Middle frontal gyrus (tissue), 1 donor: ENCODE measurements around the gene LHX6.

Source experiments
- DNase-seq: peaks from one replicate; pipeline ENCODE4 v3.0.0-alpha.2; 2015; ENCODE audit warnings: low spot score; ENCODE audit errors: extremely low spot score

Gene LHX6

DNA sequence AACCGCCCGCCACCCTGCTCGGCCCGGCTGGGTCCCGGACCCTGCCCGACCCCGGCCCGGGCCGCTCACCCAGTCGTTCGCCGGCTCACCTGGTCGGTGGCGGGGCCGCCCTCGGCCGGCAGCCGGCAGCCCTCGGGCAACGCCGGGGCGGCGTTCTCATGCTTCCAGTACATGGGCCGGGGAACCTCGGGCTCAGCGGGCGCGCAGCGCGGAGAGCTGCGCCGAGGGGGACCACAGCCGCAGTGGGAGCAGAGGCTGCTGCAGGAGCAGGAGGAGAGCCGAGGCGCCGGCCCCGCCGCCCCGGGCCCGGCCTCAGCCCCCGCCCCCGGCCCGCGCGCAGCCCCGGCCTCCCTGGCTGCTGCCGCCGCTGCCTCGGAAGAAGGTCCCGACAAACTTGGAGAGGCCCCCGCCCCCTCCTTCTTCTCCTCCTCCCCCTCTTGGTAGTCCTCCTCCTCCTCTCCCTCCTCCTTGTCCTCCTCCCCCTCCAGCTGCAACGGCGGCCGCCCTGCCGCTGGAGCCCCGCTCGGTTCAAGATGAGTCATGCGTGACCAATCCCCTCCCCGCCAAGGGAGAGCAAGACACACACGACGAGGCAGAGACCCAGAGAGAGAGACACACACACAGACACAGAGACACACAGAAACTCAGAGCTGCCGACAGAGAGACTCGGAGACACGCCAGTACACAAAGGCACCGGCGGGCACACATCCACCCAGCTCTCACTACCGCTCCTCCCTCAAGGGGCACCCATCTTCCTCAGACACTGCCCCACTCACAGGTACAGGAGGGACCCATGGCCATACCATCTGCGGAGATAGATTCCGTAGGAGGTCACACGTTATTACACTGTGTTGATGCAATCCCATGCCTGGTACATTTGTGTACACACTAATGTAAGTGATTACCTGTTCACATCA lies at the start of gene LHX6:
LHX6 (minus strand) TSS at position 390 of the 917 bp plus-strand sequence; CDS start at position 173, 217 bp downstream.
- no peak for DNase-seq

DNA sequence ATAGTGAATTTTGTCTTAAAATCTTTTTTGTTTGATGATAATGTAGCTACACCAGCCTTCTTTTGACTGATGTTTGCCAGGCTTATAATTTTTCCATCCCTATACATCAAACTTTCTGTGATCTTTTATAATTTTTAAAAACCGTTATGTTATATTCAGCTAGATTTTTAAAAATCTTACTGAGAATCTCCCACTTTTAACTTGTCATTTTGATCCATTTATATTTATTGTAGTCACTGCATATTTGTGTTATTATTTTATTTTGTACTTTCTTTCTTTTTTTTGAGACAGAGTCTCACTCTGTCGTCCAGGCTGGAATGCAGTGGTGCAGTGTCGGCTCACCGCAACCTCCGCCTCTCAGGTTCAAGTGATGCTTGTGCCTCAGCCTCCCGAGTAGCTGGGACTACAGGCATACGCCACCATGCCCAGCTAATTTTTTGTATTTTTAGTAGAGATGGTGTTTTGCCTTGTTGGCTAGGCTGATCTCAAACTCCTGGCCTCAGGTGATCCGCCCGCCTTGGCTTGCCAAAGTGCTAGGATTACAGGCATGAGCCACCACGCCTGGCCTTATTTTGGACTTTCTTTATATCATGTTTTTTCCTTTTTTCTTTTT lies 48.6 kb upstream of the LHX6 start:
- no peak for DNase-seq

DNA sequence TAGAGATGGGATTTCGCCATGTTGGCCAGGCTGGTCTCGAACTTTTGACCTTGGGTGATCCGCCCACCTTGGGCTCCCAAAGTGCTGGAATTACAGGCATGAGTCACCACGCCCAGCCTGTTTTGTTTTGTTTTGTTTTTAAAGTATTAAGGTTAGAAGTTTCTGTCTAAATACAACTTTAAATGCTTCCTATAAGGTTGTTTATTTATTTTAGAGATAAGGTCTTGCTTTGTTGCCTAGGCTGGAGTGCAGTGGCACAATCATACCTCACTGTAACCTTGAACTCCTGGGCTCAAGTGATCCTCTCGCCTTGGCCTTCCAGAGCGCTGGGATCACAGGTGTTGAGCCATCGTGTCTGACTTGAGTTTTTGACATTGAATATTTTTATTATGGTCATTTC lies 47.3 kb upstream of the LHX6 start:
- DNase-seq, result no peak

DNA sequence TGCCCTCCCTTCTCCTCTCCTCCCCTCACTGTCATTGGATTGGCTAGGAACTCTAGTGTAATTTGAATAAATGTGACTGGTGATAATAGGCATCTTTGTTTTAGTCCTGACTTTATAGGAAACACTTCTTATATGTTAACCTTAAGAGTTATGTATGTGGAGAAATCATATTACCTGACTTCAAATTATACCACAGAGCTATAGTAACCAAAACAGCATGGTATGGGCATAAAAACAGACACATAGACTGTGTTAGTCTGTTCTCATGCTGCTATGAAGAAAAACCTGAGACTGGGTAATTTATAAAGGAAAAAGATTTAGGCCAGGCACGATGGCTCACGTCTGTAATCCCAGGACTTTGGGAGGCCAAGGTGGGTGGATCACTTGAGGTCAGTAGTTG lies 45.3 kb upstream of the LHX6 start:
- DNase-seq, result no peak

DNA sequence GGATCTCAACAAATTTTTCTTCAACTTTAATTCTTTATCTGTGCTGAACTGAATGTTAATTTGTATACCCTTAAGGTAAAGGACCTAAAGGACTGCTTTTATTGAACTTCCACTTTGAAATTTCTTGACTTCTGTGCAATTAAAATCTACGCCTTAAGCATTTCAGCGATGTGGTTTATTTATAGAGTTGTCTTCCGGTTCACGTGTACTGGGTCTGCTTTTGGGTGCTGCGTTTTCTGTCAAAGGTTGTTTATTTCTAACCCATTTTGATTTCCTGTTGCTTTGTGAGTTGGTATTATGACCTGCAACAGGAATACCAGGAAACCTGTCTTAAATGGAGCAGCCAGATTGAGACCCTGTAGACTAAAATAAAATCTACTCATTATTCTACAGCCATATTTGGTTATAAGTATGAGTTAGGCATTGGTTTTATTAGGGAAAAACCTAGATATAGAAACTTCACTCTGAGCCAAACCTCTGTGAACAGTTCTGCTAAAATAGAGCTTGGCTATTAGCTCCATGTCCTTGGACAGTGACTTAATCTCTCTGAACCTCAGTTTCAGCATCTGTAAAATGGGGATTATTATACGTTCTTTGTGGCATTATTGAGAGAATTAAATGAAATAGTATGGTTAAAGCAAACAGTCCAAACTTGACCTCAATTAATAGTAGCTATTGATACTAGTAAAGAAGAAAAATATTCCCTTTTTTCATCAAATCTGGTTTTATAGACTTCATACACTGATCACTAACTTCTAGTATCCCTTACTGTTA lies 39.5 kb upstream of the LHX6 start:
- no peak for DNase-seq

DNA sequence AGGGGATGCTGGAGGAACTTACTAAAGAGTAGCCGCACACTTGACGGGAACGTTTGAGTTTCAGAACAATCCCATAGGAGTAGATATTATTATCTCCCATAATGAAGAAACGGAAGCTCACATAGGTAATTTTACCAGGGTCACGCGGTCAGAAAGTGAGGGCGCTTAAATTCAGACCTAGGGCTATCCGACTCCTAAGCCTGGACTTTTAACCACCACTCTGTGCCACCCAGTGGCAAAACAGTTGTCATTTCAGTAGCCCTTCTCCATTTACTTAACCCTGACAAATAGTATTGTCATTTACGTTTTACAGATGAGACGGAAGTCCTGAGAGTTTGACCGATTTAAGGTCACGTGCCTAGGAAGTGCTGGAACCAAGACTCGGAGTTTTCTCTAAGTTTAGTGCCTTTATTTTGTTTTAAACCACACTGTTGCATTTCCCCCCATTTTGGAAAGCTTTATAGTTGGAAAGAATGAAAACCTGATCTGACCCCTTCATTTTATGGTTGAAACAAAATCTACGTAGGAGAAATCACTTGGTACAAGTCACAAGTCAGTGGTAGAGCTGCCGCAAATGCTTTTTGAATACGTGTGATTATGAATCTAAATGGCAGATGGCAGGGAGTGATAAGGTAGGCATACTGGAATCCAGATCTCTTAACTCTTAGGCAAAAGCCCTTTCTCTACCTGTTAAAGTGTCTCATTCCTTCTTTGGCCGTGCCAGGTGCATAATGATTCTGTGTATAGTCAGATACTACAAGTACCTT lies 36.6 kb upstream of the LHX6 start:
- no peak for DNase-seq

DNA sequence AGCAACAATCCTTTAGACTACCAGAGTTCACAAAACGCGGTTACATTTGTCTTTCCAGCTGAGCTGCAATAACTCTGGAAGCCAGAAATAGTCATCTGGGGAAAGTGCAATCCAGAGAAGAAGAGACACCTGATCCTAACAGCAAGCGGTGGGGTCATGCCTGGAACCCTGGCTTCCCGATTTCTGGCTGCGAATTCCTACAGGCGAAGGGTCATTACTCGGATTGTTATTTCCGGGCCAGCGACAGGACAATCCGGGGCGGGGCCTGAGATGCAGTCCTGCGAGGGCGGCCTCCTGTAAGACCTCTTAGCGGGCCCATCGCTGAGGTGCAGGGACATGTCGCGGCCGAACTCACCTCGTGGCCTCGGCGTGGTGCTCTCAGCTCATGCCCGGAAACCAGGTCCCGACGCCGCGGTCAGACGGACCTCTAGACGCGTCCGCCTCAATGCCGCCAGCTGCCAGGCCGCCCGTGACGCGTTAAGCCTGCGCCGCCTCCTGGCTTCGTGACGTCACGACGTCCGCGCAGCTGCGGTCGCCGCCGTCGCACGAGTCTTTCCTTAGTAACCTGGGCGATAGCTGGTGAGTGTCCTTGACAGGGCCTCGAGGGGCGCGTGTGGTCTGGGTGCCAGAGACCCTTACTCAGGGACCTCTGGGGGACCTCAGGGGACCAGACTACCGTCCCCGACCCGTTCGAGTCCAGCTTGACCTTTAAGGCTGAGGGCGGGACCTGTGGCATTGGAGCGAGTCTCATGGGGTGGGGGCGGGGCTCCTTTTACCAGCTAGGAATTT lies 35.8 kb upstream of the LHX6 start, which contains the start of the genes MRRF and RBM18:
MRRF (plus strand) TSS at position 523 of the 789 bp plus-strand sequence. CDS start 6,010 bp downstream, outside the sequence.
RBM18 (minus strand) TSS at position 481 of the 789 bp plus-strand sequence. CDS start 3,348 bp downstream, outside the sequence.
- DNase-seq, result peak; percentile 78

DNA sequence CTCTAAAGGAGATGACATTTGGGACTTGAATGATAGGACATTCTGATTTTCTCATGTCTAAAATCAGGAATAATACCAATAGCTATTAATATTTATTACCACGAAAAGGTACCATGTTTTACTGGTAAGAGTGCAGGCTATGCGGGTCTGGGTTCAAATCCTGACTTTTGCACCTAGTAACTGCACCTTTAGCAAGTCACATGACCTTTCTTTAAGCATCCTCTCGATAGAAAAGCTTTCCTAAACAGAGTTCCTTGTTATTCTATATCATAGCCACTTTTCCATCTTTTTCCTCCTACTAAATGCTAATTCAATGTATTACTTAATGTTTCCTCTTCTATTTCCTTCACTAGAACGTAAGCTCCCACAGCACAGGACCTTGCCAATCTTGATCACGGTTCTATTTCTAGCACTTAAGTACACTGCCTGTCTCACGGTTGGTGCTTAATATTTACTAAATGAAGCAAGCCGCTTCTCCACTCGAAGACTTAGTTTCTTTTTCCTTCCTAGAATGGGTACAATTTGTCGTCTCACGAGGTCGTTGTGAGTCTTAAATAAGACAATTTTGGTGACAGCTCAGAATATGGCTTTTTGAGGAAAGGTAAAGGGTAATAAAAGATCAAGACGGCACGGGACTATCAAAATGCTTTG lies 35.1 kb upstream of the LHX6 start:
- DNase-seq, result no peak

DNA sequence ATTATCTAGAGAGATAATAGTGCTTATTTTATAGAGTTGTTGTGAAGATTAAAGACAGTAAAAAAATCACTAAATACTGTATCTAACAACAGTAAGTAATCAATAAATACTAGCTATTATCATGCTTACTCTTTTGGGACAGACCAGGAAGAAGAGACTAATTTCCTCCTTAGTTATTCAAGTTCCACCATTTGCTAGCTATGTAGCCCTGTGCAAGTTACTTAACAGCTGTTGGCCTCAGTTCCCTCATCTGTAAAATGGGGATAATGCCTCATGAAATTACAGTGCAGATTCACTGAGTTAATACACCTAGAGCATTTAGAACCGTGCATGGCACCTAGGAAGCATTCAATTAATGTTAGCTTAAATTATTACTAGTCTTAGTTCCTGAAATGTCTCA lies 33.3 kb upstream of the LHX6 start:
- no peak for DNase-seq

DNA sequence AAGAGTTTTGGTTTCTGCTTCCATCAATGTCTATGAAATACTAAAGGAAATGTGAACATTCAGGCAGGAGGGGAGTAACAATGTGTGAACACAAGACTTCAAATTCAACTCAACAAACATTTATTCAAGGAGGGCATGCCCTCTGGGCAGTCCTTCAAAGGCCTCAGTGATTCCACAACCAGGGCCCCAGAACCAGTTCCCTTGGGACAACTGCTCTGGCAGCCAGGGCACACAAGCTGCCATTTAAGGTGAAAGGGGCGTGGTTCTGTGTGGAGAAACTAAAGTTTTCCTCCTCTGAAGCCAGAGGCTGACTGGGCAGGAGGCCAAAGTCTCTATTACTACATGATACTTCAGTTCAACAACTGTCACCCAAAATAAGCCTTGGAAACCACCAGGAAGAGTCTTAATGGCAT lies 32.7 kb upstream of the LHX6 start:
- no peak for DNase-seq

DNA sequence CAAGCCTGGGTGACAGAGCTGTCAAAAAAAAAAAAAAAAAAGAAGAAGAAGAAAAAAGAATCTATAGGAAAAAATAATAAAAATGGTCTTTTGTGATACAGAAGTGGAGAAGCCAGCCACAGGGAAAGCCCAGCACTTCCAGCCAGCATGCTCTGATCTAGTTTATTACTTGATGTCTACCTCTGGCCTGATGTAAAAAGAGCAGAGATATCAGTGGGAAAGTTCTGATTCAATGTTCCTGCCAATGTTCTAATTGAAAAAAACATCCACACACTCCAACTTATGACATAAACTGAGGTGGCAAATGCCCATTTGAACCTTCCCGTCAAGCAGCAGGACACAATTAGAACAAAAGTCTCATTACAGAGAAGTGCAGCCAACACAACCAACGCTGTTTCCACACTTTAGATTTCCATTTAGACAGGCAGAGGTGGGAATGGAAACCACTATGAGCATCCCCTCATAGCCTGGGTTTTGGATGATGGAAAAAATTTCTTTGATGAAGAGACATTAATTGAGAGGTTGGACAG lies 30.2 kb upstream of the LHX6 start:
- DNase-seq, result no peak

DNA sequence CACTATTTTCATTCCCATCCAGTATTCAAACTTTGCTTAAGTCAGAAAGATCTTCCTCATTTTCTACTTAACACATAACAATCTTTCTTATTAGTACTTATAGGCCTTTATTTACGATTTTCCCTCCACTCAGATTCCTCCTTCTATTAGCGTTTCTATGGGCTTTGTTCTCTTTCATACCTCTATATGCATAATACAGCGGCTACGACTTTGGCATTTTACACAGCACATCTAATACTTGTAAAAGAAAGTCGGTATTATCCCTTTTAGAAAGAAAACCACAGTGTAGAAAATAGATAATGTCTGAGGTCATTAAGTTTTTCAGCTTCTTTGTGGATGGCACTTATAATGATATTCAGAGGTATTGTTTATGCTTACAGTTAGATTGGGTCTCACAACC lies 27.4 kb upstream of the LHX6 start:
- no peak for DNase-seq

DNA sequence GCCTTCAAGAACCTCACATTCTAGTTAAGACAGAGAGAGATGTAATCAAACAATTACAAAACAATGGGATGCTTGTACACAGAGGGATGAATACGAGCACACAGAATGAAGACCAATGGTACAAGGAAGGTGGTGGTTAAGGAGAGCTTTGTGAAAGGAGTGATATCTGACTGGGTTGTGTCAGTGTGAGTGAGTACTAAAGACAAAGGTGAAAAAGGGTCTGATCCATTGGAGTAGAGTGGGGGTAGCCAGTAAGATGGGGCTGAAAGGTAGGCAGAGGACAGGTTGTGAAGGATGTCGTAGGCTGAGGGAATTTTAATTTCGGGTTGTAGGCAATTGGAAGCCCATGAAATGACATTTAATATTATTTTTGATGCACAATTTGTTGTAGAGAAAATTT lies 26.0 kb upstream of the LHX6 start:
- DNase-seq, result no peak

DNA sequence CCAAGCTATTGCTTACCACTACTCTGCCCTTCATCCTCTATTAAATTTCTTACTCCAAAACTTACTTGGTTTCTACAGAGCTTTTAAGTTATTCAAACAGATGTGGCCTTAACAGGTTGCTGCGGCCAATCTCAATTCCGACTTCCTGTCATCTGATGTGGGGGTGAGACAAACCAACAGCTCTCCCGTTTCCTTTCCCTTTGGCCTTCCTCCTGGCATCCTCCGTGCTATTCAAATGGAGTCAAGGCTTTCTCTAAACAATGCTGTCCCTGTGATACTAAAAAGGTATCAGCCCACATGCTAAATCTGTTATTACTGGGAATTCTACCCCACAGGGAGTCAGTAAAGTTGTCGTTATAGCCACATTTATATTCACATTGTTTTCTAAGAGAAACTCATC lies 24.0 kb upstream of the LHX6 start:
- no peak for DNase-seq

DNA sequence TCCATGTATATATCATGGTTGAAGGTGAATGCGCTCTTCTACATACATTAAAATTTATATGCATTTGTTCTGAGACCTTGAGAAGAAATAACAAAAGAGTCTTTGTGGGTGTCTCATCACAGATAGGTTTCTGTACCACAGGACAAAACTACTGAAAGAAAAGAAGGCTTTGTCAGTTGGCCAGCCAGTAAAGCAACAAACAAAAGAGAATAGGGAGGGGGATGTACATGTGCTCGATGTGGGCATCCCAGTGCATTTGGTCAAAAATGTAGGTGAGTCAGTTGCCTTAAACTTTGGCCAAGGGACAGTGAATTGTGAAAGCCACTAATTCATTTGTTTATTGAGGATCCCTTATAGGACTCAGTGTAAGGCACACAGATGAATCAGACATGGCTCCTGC lies 22.6 kb upstream of the LHX6 start:
- no peak for DNase-seq

DNA sequence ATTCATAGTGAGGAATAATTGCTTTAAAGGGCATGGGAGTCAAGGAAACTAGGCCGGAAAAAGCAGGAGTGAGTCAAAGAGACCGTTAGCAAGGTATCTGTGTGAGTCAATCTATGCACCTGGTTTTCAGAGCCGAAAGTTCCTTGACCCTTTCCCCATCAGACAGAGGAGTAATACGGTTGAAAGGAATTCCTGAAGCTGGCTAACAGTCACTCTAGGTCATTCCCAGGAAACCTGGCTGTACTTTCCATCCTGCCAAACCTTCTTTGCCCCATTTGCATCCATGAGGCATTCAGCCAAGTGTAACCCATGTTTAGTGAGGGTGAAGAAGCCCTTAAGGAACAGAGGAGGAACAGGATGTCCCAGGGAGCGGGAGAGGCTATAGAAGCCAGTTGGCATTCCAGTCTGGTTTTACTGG lies 19.7 kb upstream of the LHX6 start:
- DNase-seq, result no peak

DNA sequence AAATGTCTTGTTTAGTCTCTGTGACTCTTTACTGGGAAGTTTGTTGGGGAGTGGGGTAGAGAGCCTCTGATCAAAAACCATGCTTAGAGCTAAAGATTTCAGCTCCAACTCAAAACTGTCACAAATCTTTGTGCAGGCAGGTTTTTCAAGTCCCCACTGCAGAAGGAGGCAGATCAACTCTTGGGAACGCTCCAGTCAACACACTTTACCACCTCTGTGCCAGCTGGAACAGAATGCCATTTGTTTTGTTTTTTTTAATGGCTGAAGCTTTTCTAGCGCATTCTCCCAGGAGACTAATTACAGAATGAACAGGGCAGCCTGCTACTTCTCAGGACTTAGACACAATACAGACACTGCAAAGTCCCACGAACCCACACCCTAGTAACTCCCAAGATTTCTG lies 17.9 kb upstream of the LHX6 start:
- DNase-seq, result no peak

DNA sequence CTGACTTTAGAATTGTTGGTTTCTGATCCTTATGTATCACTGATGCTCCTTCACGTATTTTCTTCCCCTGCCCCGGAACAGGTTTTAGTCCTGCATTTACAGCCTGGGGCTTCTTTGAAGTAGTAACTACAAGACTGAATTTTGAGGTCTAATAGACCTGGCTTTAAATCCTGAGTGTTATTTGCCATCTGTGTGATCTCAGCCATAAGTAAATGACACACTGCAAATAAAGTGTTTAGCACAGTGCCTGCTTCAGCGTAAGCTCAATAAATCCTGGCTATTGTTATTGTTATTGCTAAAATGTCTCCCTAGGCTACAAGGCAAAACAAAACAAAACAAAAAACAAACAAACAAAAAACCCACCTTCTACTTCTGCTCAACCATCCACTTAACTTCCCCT lies 15.6 kb upstream of the LHX6 start:
- no peak for DNase-seq

DNA sequence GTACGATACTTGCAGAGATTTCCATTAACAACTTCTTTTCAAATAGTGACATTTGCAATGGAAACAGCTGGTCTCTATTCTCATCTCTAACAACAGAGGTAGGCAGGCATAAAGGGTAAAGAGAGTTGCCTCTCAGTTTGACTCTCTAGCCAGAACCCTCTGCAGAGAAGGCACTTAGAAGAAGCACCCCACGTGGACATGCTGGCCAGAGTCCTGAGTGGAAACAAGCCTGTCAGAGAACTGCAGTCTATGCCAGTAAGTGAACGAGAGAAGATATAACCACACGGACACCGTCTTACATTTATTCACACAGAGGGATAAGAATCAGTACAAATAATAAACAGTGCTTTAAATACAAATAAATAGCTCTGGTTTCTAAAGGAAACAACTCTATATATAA lies 11.0 kb upstream of the LHX6 start:
- no peak for DNase-seq
